WTC11 (cell line): ENCODE measurements around the gene LDLRAD4. TPM values are rescaled to one million over a fixed set of nuclear protein-coding genes. Genes with fewer than 3 reads are reported as not detected.

Experiments used
- ATAC-seq: fragments of 200-7000 bp; cut with Tn5 transposase; 2 replicates; pipeline ENCODE4 v1.10.0; 2021; ENCODE audit warnings: mild to moderate bottlenecking, moderate library complexity
- CTCF ChIA-PET: fragments of 300-600 bp; sonication (Branson Sonifier 250); formaldehyde crosslinking; loops from one replicate; lab custom pipeline; 2021; ENCODE audit warnings: antibody characterized with exemption; lab: Charles Lee
- POLR2A ChIA-PET: fragments of 350-600 bp; sonication (Branson Sonifier 250); formaldehyde crosslinking; loops from one replicate; lab custom pipeline; 2021; ENCODE audit warnings: antibody characterized with exemption; lab: Charles Lee
- DNase-seq: peaks from one replicate; pipeline ENCODE4 v3.0.0; 2021; ENCODE audit warnings: low spot score
- H3K27ac Mint-ChIP-seq: 2 replicates; pipeline ENCODE4 v1.8.0; 2021; ENCODE audit warnings: mixed read lengths
- H3K27me3 Mint-ChIP-seq: 2 replicates; pipeline ENCODE4 v1.8.0; 2021; ENCODE audit warnings: low read depth, mild to moderate bottlenecking, moderate library complexity, mixed read lengths
- H3K36me3 Mint-ChIP-seq: 2 replicates; pipeline ENCODE4 v1.8.0; 2021; ENCODE audit warnings: mixed read lengths
- H3K4me1 Mint-ChIP-seq: 2 replicates; pipeline ENCODE4 v1.8.0; 2022; ENCODE audit warnings: mixed read lengths
- H3K4me3 Mint-ChIP-seq: 2 replicates; pipeline ENCODE4 v1.8.0; 2021; ENCODE audit warnings: mild to moderate bottlenecking, moderate library complexity, mixed read lengths
- H3K9me3 Mint-ChIP-seq: 2 replicates; pipeline ENCODE4 v1.8.0; 2021; ENCODE audit warnings: mixed read lengths
- AR ChIP-seq: fragments of 250-450 bp; sonication (Bioruptor Pico); IDR thresholded peaks from 2 replicates; pipeline ENCODE4 v1.9.0; 2021; ENCODE audit warnings: mild to moderate bottlenecking
- FOXJ3 ChIP-seq: sonication (generic); formaldehyde crosslinking; IDR thresholded peaks from 2 replicates; pipeline ENCODE4 v1.9.0; 2021; ENCODE audit warnings: missing genetic modification reagents, mild to moderate bottlenecking, borderline replicate concordance
- GABPB1 ChIP-seq: sonication (generic); formaldehyde crosslinking; IDR thresholded peaks from 2 replicates; pipeline ENCODE4 v1.8.1; 2023; ENCODE audit warnings: mild to moderate bottlenecking, missing genetic modification reagents
- HMGXB4 ChIP-seq: sonication (generic); formaldehyde crosslinking; IDR thresholded peaks from 2 replicates; pipeline ENCODE4 v1.8.1; 2023; ENCODE audit warnings: mild to moderate bottlenecking, moderate library complexity, missing genetic modification reagents
- IRF1 ChIP-seq: sonication (generic); formaldehyde crosslinking; IDR thresholded peaks from 2 replicates; pipeline ENCODE4 v1.8.0; 2023; ENCODE audit warnings: missing genetic modification reagents
- IRF2 ChIP-seq: sonication (generic); formaldehyde crosslinking; IDR thresholded peaks from 2 replicates; pipeline ENCODE4 v1.8.0; 2022; ENCODE audit warnings: low read depth, missing genetic modification reagents, borderline replicate concordance
- JUN ChIP-seq: sonication (generic); formaldehyde crosslinking; IDR thresholded peaks from 2 replicates; pipeline ENCODE4 v1.8.0; 2023; ENCODE audit warnings: mild to moderate bottlenecking, missing genetic modification reagents
- NFATC4 ChIP-seq: fragments of 250-450 bp; sonication (Bioruptor Pico); IDR thresholded peaks from 2 replicates; pipeline ENCODE4 v1.9.0; 2021; ENCODE audit warnings: mild to moderate bottlenecking
- PRRX2 ChIP-seq: fragments of 250-450 bp; sonication (Bioruptor Pico); IDR thresholded peaks from 2 replicates; pipeline ENCODE4 v1.8.0; 2021; ENCODE audit warnings: mild to moderate bottlenecking
- SMAD3 ChIP-seq: sonication (generic); formaldehyde crosslinking; IDR thresholded peaks from 2 replicates; pipeline ENCODE4 v1.8.0; 2022; ENCODE audit warnings: missing genetic modification reagents, mild to moderate bottlenecking, borderline replicate concordance
- SOX15 ChIP-seq: fragments of 250-450 bp; sonication (Bioruptor Pico); IDR thresholded peaks from 2 replicates; pipeline ENCODE4 v1.9.0; 2021; ENCODE audit warnings: mild to moderate bottlenecking
- TEAD1 ChIP-seq: sonication (generic); formaldehyde crosslinking; IDR thresholded peaks from 2 replicates; pipeline ENCODE4 v1.8.0; 2022; ENCODE audit warnings: mild to moderate bottlenecking, missing genetic modification reagents
- TEAD4 ChIP-seq: sonication (generic); formaldehyde crosslinking; IDR thresholded peaks from 2 replicates; pipeline ENCODE4 v1.8.0; 2022; ENCODE audit warnings: mild to moderate bottlenecking, missing genetic modification reagents
- ZNF138 ChIP-seq: sonication (generic); formaldehyde crosslinking; conservative IDR thresholded peaks from 2 replicates; pipeline ENCODE4 v1.8.1; 2022; ENCODE audit warnings: mild to moderate bottlenecking, moderate library complexity, missing genetic modification reagents
- ZNF317 ChIP-seq: sonication (generic); formaldehyde crosslinking; IDR thresholded peaks from 2 replicates; pipeline ENCODE4 v1.8.1; 2023; ENCODE audit warnings: low read depth, mild to moderate bottlenecking, moderate library complexity, missing genetic modification reagents, borderline replicate concordance
- ZNF423 ChIP-seq: fragments of 250-450 bp; sonication (Bioruptor Pico); IDR thresholded peaks from 2 replicates; pipeline ENCODE4 v2.1.2; 2022; ENCODE audit warnings: mild to moderate bottlenecking, moderate library complexity
- total RNA-seq: library from RNA; stranded (reverse); gene quantifications from 3 replicates; pipeline ENCODE4 v1.2.3, GENCODE V29; 2021

LDLRAD4 gene
- total RNA-seq, 1 experiment from 2014 or later = 6.2 TPM

GRCh38 chr18:13302457-13303225 lies 84.1 kb downstream of the LDLRAD4 start (continued):
- TF ChIP-seq FOXJ3 (no peak), ZNF138 (CRISPR knock-in tag) (no peak), NFATC4 (CRISPR knock-in tag) (no peak)
- TF ChIP-seq, all 79 proteins: peak for 0

GRCh38 chr18:13303756-13304364 lies 85.3 kb downstream of the LDLRAD4 start:
- no peak for ATAC-seq
- H3K4me3 Mint-ChIP-seq = no peak overlapping the region
- H3K27me3 Mint-ChIP-seq = no peaks in the 10 kb centered on the region
- H3K4me1 Mint-ChIP-seq = peaks cover 12% of the 10 kb centered on the region
- ChIA-PET POLR2A (no interaction called here), CTCF (interaction anchor here (0.7 to 1.8 kb wide), 2 partner anchors 35 to 88 kb away, joined by 3 to 4 read pairs; no protein-coding TSS in a partner anchor)
- H3K27ac Mint-ChIP-seq = no peak overlapping the region
- H3K9me3 Mint-ChIP-seq = peaks cover 7% of the 10 kb centered on the region; the same call in 1 of the 2 replicates
- no peak for DNase-seq
- no peaks in the 10 kb centered on the region for H3K36me3 Mint-ChIP-seq
- TF ChIP-seq ZNF138 (CRISPR knock-in tag) (no peak), JUN (CRISPR knock-in tag) (no peak), ZNF423 (CRISPR knock-in tag) (no peak), HMGXB4 (CRISPR knock-in tag) (no peak), ZNF317 (no peak), TEAD1 (no peak), SMAD3 (CRISPR knock-in tag) (no peak), AR (CRISPR knock-in tag) (no peak), TEAD4 (CRISPR knock-in tag) (no peak), GABPB1 (CRISPR knock-in tag) (no peak)

GRCh38 chr18:13305301-13305700 lies 86.7 kb downstream of the LDLRAD4 start:
- Mint-ChIP-seq H3K9me3 (peaks cover 7% of the 10 kb centered on the region; the same call in 1 of the 2 replicates), H3K27me3 (no peaks in the 10 kb centered on the region)
- CTCF ChIA-PET = no interaction called here
- no peak for ATAC-seq
- no peak for TF ChIP-seq IRF2 (CRISPR knock-in tag)
- TF ChIP-seq SOX15 (CRISPR knock-in tag) = no peak
- no peak for TF ChIP-seq PRRX2 (CRISPR knock-in tag)
- no peak for TF ChIP-seq IRF1 (CRISPR knock-in tag)
- TF ChIP-seq, all 79 proteins: peak for 0
- POLR2A ChIA-PET = no interaction called here
- Mint-ChIP-seq H3K4me3 (no peak overlapping the region), H3K4me1 (peaks cover 12% of the 10 kb centered on the region), H3K27ac (no peak overlapping the region), H3K36me3 (no peaks in the 10 kb centered on the region)
- DNase-seq = no peak
